ENCODE data around the gene DNER. TPM values are rescaled to one million over a fixed set of nuclear protein-coding genes. Genes with fewer than 3 reads are reported as not detected.

DNER gene
- polyA plus RNA-seq, 1 of the 3 experiments (the other 2 are of a cell fraction), result 1.4 TPM

DNA sequence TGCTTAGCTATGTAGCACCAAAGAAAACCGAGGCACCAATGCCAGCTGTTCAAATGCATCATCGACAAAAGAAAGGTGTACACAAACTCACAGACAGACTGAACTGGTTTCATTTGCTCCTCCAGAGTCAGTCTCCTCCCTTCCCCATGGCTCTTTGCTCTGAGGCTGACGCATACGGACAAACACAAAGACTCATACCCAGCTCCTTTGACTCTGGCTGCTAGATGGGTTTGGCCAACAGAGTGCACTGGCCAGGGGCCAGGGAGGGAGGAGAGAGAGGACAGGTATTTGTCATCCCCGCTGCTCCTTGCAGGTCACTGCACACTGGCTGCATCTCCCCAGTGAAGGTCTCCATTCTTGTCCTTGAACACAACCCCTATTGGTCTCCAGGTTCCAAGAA is 40.7 kb downstream of the DNER start:
- H3F3A ChIP-seq (replicated peaks; ENCODE audit: insufficient read depth), result no peaks in the 10 kb centered on the region
- WGBS (ENCODE audit: low lambda C conversion rate), result 43% methylated on average over 5 of the region's 5 CpGs
- no peak overlapping the region for H3K9ac ChIP-seq
- CTCF ChIA-PET, result interaction anchor here (1.2 kb wide), 1 partner anchor 35 kb away, joined by 3 read pairs; no protein-coding TSS in a partner anchor
- H3K9me2 ChIP-seq, result no peaks in the 10 kb centered on the region
- TF ChIP-seq MXI1 (IDR thresholded peaks at IDR 0.05; ENCODE audit: low read depth, low read length) (no peak), RAD21 (IDR thresholded peaks at IDR 0.05; ENCODE audit: low read length) (no peak), RFX5 (IDR thresholded peaks at IDR 0.05; ENCODE audit: low read length) (no peak), SMC3 (IDR thresholded peaks at IDR 0.05; ENCODE audit: low read depth, low read length) (no peak), NRF1 (IDR thresholded peaks at IDR 0.05; ENCODE audit: low read depth, low read length) (no peak), MEF2A (IDR thresholded peaks at IDR 0.05; ENCODE audit: borderline replicate concordance, low read depth) (no peak), TCF12 (IDR thresholded peaks at IDR 0.05) (no peak)
- TF ChIP-seq, protein P1, sequence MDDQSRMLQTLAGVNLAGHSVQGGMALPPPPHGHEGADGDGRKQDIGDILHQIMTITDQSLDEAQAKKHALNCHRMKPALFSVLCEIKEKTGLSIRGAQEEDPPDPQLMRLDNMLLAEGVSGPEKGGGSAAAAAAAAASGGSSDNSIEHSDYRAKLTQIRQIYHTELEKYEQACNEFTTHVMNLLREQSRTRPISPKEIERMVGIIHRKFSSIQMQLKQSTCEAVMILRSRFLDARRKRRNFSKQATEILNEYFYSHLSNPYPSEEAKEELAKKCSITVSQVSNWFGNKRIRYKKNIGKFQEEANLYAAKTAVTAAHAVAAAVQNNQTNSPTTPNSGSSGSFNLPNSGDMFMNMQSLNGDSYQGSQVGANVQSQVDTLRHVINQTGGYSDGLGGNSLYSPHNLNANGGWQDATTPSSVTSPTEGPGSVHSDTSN (IDR thresholded peaks at IDR 0.05), result no peak
- TF ChIP-seq, protein P2, sequence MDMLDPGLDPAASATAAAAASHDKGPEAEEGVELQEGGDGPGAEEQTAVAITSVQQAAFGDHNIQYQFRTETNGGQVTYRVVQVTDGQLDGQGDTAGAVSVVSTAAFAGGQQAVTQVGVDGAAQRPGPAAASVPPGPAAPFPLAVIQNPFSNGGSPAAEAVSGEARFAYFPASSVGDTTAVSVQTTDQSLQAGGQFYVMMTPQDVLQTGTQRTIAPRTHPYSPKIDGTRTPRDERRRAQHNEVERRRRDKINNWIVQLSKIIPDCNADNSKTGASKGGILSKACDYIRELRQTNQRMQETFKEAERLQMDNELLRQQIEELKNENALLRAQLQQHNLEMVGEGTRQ (IDR thresholded peaks at IDR 0.05; ENCODE audit: borderline replicate concordance, low read depth, low read length), result no peak
- TF ChIP-seq, protein P3, sequence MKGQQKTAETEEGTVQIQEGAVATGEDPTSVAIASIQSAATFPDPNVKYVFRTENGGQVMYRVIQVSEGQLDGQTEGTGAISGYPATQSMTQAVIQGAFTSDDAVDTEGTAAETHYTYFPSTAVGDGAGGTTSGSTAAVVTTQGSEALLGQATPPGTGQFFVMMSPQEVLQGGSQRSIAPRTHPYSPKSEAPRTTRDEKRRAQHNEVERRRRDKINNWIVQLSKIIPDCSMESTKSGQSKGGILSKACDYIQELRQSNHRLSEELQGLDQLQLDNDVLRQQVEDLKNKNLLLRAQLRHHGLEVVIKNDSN (IDR thresholded peaks at IDR 0.05; ENCODE audit: borderline replicate concordance, low read depth), result no peak
- TF ChIP-seq, protein P4, sequence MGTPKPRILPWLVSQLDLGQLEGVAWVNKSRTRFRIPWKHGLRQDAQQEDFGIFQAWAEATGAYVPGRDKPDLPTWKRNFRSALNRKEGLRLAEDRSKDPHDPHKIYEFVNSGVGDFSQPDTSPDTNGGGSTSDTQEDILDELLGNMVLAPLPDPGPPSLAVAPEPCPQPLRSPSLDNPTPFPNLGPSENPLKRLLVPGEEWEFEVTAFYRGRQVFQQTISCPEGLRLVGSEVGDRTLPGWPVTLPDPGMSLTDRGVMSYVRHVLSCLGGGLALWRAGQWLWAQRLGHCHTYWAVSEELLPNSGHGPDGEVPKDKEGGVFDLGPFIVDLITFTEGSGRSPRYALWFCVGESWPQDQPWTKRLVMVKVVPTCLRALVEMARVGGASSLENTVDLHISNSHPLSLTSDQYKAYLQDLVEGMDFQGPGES (IDR thresholded peaks at IDR 0.05; ENCODE audit: low read depth, low read length), result no peak
- TF ChIP-seq, protein P5, sequence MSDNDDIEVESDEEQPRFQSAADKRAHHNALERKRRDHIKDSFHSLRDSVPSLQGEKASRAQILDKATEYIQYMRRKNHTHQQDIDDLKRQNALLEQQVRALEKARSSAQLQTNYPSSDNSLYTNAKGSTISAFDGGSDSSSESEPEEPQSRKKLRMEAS (IDR thresholded peaks at IDR 0.05; ENCODE audit: low read depth), result no peak
- DNase-seq, result no peak
- H3K36me3 ChIP-seq (replicated peaks in 1 of 2; ENCODE audit: control insufficient read depth in 1 of 2, insufficient read depth in 2 of 2, low read length in 1 of 2), result no peaks in the 10 kb centered on the region
- H3K27me3 ChIP-seq (ENCODE audit: insufficient read depth), result no peaks in the 10 kb centered on the region
- POLR2A ChIA-PET, result no interaction called here
- no peaks in the 10 kb centered on the region for H4K20me1 ChIP-seq (ENCODE audit: insufficient read depth)
- no peaks in the 10 kb centered on the region for H3K79me2 ChIP-seq (ENCODE audit: insufficient read depth)
- H3K4me2 ChIP-seq, result no peak overlapping the region
- H3K4me1 ChIP-seq (ENCODE audit: control insufficient read depth in 1 of 2, insufficient read depth in 2 of 2, low read depth in 1 of 2, low read length in 1 of 2), result peaks cover 0 to 14% of the 10 kb centered on the region in 2 experiments; a peak in 1 of 4 replicates
- H3K9me3 ChIP-seq, result no peaks in the 10 kb centered on the region
- no peak overlapping the region for H3K4me3 ChIP-seq (ENCODE audit: low read depth in 2 of 2, low read length in 1 of 2)
- no peak overlapping the region for H3K27ac ChIP-seq (ENCODE audit: low read depth in 2 of 2, low read length in 1 of 2)
- no peak overlapping the region for H2AFZ ChIP-seq (ENCODE audit: low read depth)

DNA sequence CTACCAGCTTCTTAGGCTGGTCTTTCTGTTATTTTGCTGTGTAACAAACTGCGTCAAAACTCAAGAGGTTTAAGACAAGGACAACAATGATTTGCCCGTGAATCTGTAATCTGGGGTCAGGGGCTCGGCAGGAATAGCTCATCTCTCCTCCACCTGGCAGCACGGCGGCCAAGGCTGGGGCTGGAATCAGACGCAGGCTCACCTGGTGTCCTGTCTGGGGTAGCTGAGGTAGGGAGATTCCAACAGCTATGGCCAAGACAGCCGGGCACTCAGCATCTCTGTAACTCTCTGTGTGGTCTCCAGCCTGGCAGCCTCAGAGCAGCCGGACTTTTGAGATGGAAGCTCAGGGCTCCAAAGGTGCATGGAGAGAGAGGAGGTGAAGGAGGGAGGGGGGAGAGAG is 42.3 kb downstream of the DNER start:
- ChIA-PET CTCF (interaction anchor here (0.6 to 0.8 kb wide), 2 partner anchors 12 to 965 kb away, joined by 3 read pairs; no protein-coding TSS in a partner anchor), POLR2A (no interaction called here)
- H3K4me2 ChIP-seq, result no peak overlapping the region
- H3K27me3 ChIP-seq (ENCODE audit: insufficient read depth), result no peaks in the 10 kb centered on the region
- no peak overlapping the region for H3K9ac ChIP-seq
- H3K4me1 ChIP-seq (ENCODE audit: control insufficient read depth in 1 of 2, insufficient read depth in 2 of 2, low read depth in 1 of 2, low read length in 1 of 2), result peaks cover 0 to 14% of the 10 kb centered on the region in 2 experiments; a peak in 1 of 4 replicates
- H3K79me2 ChIP-seq (ENCODE audit: insufficient read depth), result no peaks in the 10 kb centered on the region
- H3K4me3 ChIP-seq (ENCODE audit: low read depth in 2 of 2, low read length in 1 of 2), result no peak overlapping the region
- H3K9me3 ChIP-seq, result no peaks in the 10 kb centered on the region
- H3K27ac ChIP-seq (ENCODE audit: low read depth in 2 of 2, low read length in 1 of 2), result no peak overlapping the region
- WGBS (ENCODE audit: low lambda C conversion rate), result 30% methylated on average over 8 of the region's 8 CpGs
- DNase-seq, result no peak
- H3F3A ChIP-seq (replicated peaks; ENCODE audit: insufficient read depth), result no peaks in the 10 kb centered on the region
- H3K9me2 ChIP-seq, result no peaks in the 10 kb centered on the region
- no peaks in the 10 kb centered on the region for H3K36me3 ChIP-seq (replicated peaks in 1 of 2; ENCODE audit: control insufficient read depth in 1 of 2, insufficient read depth in 2 of 2, low read length in 1 of 2)
- H4K20me1 ChIP-seq (ENCODE audit: insufficient read depth), result no peaks in the 10 kb centered on the region
- H2AFZ ChIP-seq (ENCODE audit: low read depth), result no peak overlapping the region
- TF ChIP-seq NRF1 (IDR thresholded peaks at IDR 0.05; ENCODE audit: low read depth, low read length) (no peak), SMC3 (IDR thresholded peaks at IDR 0.05; ENCODE audit: low read depth, low read length) (no peak), EZH2phosphoT487 (IDR thresholded peaks at IDR 0.05; ENCODE audit: borderline replicate concordance, low read depth) (no peak), RAD21 (IDR thresholded peaks at IDR 0.05; ENCODE audit: low read length) (no peak), YY1 (IDR thresholded peaks at IDR 0.05; ENCODE audit: low read depth) (no peak), GABPA (IDR thresholded peaks at IDR 0.05; ENCODE audit: low read depth) (no peak), RFX5 (IDR thresholded peaks at IDR 0.05; ENCODE audit: low read length) (no peak), JUND (IDR thresholded peaks at IDR 0.05) (no peak), CHD2 (IDR thresholded peaks at IDR 0.05; ENCODE audit: low read length, partially characterized antibody) (no peak)
- TF ChIP-seq, protein P4 (IDR thresholded peaks at IDR 0.05; ENCODE audit: low read depth, low read length), result no peak
- TF ChIP-seq, protein P6, sequence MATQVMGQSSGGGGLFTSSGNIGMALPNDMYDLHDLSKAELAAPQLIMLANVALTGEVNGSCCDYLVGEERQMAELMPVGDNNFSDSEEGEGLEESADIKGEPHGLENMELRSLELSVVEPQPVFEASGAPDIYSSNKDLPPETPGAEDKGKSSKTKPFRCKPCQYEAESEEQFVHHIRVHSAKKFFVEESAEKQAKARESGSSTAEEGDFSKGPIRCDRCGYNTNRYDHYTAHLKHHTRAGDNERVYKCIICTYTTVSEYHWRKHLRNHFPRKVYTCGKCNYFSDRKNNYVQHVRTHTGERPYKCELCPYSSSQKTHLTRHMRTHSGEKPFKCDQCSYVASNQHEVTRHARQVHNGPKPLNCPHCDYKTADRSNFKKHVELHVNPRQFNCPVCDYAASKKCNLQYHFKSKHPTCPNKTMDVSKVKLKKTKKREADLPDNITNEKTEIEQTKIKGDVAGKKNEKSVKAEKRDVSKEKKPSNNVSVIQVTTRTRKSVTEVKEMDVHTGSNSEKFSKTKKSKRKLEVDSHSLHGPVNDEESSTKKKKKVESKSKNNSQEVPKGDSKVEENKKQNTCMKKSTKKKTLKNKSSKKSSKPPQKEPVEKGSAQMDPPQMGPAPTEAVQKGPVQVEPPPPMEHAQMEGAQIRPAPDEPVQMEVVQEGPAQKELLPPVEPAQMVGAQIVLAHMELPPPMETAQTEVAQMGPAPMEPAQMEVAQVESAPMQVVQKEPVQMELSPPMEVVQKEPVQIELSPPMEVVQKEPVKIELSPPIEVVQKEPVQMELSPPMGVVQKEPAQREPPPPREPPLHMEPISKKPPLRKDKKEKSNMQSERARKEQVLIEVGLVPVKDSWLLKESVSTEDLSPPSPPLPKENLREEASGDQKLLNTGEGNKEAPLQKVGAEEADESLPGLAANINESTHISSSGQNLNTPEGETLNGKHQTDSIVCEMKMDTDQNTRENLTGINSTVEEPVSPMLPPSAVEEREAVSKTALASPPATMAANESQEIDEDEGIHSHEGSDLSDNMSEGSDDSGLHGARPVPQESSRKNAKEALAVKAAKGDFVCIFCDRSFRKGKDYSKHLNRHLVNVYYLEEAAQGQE (IDR thresholded peaks at IDR 0.05; ENCODE audit: low read depth, low read length), result no peak
